OCI-M1 (cell line): ENCODE data around the gene CMKLR1.

Experiments used
- DNase-seq: peaks from one replicate; lab custom pipeline; 2025; lab: John Stamatoyannopoulos, UW

CMKLR1 gene

GRCh38 chr12:108298761-108299275 lies 40.3 kb downstream of the CMKLR1 start:
- DNase-seq: no peak

DNA sequence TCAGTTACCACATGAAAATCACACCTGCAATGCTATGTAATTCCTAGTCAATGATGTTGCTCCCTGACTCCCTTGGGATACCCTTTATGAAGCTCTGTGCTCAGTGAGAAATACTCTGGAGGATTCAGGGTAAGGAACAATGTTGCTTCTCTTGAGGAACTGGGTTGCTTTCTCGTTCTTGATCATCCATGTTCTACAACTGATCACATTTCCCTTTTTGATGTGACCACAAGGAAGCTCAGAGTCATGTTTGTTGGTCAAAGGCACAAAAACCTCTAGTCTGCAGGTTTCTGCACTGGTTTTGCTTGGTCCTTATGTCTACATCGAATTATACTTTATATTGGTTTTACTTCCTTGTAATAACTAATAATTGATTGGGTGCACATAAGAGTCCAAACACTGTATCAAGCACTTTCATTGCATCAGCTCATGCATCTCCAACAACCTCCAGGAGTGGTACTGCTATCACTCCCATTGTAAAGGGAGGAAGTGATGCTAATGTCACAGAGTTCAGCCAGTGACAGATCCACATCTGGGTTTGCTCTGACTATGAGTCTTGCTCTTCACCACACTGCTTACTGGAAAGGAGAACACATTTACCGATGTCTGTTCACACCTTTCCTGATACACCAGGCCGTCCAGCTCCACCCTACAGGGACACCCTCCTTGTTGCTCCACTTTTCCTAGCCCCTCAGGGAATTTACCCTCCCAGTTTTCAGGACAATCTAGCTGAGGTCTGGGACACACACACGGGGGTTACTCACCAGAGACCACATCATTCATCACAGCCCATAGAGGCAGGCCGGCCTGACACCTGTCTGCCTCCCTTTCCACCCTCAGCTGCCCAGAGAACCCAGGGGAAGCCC lies 41.0 kb downstream of the CMKLR1 start:
- no peak for DNase-seq

DNA sequence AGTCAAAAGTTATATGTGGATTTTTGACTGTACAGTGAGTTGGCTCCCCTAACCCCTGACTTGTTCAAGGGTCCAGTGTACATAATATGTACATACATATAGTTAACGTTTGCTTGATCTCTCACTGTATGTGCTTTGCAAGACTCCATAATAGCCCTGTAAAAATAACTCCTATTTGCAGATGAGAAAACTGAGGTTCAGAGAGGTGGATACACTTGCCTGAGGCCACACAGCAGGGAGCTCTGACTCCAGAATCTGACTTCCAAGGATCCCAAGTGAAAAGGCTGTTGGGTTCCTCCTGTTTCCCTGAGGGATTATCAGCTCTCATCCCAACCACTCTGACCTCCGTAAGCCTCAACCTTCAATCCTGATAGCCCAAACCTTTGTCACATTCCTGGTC lies 41.7 kb downstream of the CMKLR1 start:
- DNase-seq: no peak

DNA sequence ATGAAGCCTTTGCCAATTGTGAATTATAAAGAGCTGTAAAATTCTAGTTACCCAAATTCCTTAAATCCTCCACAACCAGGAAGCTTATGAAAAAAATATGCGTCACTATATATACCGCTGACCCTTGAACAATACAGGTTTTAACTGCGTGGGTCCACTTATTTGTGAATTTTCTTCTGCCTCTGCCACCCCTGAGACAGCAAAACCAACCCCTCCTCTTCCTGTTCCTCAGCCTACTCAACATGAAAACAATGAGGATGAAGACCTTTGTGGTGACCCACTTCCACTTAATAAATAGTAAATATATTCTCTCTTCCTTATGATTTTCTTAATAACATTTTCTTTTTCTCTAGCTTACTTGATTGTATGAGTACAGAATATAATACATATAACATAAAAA lies 42.2 kb downstream of the CMKLR1 start:
- DNase-seq: no peak

- no peak for DNase-seq
Measured at GRCh38 chr12:108295641-108296040, 43.5 kb downstream of the CMKLR1 start.

DNA sequence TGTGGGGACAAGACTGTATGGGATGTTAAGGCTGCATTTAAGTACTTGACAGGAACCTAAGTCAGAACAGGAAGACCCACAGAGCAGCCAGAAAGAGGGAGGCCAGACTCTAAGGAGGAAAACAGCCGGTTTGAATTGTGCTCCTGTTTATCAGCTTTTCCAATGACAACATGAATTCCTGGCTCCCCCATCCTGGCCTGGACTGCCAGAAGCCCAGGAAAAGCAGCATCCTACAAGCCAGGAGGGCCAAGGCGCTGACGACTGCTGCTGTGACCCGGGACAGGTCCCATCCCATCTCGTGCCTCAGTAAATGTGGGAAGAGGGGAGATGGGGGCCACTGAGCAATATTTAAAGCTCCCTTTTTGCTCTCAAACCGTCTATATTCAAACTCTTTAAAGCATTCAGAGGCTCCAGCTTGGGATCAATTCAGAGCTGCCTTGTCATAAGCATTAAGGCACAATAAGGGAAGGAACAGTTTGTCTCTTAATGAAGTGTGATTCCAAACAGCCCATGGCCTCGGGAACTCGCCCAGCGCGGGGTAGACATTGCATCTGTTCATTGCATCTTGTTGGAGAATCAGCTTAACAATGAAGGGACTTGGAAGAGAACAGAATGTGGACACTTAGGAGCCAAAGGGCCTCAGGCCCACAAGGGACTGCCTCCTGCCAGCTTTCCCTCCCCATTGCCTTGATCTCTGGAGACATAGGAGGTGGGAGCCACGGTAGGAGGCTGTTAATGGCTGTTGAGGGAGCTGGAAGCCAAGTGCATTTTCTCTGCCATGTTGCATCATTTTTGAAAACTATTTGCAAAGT lies 49.6 kb downstream of the CMKLR1 start:
- DNase-seq: no peak

DNA sequence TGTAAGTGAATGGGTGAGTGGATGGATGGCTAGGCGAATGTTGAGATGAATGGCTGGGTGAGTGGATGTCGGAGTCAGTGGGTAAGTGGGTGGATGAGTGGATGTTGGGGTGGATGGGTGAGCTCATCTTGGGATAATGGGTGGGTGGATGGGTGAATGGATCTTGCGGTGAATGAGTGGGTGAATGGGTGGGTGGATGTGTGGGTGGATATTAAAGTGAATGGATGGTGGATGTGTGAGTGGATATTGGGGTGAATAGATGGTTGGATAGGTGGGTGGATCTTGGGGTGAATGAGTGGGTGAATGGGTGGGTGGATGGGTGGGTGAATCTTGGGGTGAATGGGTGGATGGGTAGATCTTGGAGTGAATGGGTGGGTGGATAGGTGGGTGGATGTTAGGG lies 51.9 kb downstream of the CMKLR1 start:
- no peak for DNase-seq

DNA sequence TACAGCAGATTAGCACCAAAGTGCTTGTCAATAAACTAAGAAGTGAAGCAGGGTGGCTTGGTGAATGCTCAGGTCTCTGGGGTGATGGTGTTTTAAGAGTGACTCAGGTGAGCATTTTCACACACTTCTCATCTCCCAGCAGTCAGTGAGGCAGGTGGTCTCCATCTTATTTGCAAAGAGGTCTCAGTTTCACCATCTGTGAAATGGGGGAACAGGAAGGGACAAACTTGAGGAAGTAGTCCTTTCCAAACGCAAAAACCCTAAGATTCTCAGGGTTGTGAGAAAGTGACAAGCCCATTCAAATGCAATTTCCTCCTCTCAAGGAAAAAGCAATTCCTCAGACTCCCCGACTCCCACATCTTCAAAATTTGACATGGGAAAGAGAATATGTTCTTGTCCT lies 54.1 kb downstream of the CMKLR1 start:
- no peak for DNase-seq

- DNase-seq: no peak
Measured at GRCh38 chr12:108284163-108284562, 54.9 kb downstream of the CMKLR1 start.

- no peak for DNase-seq
Measured at GRCh38 chr12:108282676-108283075, 56.4 kb downstream of the CMKLR1 start.

DNA sequence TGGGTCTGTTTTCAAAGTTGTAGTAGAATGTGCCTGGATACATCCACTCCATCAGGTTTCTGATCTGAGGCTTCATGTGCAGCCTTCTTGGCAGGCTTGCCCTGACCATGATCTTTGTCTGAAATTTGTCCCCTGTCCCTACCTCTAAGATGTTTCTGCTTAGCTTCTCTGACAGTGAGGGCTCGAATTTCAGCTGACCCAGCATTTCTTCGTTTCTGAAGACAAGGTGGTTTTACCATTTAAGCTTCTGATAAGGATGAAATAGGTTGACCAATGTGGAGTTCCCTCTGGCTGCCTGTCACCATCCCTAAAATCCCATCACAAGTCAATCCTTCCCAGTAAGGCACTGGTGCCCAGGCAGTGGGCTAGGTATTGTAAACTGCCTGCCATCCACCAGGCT lies 57.0 kb downstream of the CMKLR1 start:
- DNase-seq: no peak

DNA sequence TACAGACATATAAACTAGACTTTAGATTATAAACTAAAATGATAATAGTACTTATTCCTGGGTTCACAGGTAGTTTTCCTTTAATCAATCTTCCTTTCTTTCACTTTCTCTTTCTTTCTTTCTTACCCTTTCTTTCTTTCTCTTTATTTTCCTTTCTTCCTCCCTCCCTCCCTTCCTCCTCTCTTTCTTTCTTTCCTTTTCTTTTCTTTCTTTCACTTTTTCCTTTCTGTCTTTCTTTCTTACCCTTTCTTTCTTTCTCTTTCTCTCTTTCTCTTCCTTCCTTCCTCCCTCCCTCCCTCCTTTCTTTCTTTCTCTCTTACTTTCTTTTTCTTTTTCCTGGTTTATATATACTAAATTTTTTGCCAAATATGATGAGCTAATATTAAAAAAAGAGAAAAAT lies 61.5 kb downstream of the CMKLR1 start:
- no peak for DNase-seq

DNA sequence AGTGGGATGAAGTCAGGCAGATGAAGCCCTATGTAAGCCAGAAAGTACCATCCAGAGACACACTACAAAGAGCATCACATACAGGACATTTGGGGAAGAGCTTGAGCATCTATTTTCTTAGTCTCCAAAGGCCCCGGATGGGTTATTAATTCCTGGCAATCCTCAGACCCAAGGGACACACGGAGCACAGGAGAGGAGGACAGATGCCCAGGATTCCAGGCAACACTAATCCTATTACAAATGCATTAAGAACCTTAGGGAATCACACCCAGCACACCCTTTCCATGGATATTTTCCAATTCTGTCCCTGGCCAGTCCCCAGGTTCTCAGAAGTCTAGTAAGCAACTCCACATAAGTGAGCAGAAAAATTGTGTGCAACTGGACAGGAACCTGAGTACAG lies 65.9 kb downstream of the CMKLR1 start:
- DNase-seq: no peak

- DNase-seq: no peak
Measured at GRCh38 chr12:108271951-108272872, 66.9 kb downstream of the CMKLR1 start.

- no peak for DNase-seq
Measured at GRCh38 chr12:108270849-108271143, 68.3 kb downstream of the CMKLR1 start.

DNA sequence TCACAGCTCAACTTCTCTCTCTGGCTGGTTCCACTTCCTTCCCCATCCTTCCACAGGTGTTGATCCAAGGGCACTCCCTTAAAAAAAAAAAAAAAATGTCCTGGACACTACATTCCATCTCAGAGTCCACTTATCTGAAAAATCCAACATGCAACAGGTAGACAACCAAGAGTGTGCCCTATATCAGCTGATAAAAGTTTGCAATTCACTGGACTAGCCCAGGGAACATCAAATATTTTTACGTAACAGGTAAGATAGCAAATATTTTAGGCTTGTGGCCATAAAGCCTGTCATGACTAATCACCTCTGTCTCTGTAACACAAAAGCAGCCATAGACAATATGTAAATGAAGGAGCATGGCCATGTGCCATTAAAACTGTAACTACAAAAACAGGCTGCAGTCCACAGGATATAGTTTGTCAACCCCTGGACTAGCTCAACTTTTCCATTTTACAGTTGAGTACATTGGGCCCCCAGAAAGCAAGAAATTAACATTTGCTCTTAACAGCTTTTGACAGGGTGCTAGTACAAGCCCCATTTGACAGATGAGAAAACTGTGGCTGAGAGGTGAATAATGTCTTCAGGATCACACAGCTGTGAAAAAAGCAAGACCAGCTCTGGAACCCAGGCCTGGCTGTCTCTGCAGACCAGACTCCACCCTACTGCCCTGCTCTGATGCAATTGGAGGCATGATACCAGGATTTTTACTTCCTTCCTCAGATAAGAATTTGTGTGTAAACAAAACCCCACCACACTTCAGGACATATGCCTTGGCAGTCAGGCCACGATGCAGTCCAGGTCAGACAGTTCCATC lies 68.9 kb downstream of the CMKLR1 start:
- peak; percentile 18 for DNase-seq

GRCh38 chr12:108269224-108269623 lies 69.9 kb downstream of the CMKLR1 start:
- no peak for DNase-seq

GRCh38 chr12:108268397-108268796 lies 70.7 kb downstream of the CMKLR1 start:
- DNase-seq: peak; percentile 12

- no peak for DNase-seq
Measured at GRCh38 chr12:108267450-108267849, 71.7 kb downstream of the CMKLR1 start.

- no peak for DNase-seq
Measured at GRCh38 chr12:108266131-108266530, 73.0 kb downstream of the CMKLR1 start.

DNA sequence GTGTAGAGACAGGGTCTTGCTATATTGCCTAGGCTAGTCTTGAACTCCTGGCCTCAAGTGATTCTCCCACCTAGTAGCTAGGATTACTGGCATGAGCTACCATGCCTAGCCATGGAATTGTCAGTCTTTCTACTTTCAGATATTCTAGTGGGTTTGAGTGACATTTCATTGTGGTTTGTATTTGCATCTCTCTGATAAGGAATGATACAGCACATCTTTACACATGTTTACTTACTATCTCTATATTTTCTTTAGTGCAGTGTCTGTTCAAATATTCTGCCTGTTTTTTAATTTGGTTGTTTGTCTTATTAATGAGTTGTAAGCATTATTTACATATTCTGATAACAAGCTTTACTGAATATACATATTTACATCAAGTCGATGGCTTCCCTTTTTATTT lies 73.6 kb downstream of the CMKLR1 start:
- DNase-seq: peak; percentile 17
